Astrocyte (in vitro differentiated cells and primary cell): Measurements from ENCODE around the gene CFAP65.

ENCODE experiments used
- EZH2 ChIP-seq: IDR thresholded peaks from 2 replicates; pipeline ENCODE4 v1.6.1; 2012; ENCODE audit warnings: mild to moderate bottlenecking, low read length, inconsistent platforms; ENCODE audit not compliant: insufficient read depth
- TF ChIP-seq, protein P1 (sequence below): IDR thresholded peaks from 2 replicates; pipeline ENCODE4 v1.5.1; 2011; ENCODE audit warnings: low read depth, mild to moderate bottlenecking, inconsistent platforms, low read length, moderate library complexity; ENCODE audit not compliant: insufficient read depth

DNA sequence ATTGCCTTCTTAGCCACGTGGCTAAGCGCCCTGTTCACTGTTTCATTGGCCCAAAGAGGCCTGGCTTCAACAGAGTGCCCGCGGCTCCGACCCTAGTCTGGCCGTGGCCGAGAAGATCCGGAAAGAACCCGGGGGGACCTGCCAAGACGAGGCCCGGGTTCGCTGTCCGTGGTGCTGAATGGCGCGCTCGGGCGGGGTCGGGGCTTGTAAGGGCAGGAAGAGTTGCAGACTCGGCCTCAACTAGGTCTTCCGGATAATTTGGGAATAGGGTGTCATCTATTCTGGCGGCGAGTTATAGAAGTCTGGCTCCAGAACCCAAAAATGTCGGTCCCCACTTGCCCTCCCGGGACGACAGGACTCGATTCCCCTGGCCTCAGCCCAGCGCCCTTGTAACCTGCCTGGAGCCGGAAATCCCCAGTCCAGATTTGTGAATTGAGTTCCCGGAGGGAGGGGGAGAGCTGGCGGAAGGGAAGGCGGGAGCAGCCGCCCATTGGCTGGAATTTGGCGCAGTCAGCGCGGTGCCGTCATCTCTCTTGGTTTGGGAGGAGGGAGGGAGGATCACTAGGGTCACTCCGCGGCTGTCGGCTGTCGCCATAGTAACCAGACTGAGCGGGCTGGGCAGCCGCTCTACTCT, 78.3 kb downstream of the CFAP65 start:
- TF ChIP-seq, protein P1, sequence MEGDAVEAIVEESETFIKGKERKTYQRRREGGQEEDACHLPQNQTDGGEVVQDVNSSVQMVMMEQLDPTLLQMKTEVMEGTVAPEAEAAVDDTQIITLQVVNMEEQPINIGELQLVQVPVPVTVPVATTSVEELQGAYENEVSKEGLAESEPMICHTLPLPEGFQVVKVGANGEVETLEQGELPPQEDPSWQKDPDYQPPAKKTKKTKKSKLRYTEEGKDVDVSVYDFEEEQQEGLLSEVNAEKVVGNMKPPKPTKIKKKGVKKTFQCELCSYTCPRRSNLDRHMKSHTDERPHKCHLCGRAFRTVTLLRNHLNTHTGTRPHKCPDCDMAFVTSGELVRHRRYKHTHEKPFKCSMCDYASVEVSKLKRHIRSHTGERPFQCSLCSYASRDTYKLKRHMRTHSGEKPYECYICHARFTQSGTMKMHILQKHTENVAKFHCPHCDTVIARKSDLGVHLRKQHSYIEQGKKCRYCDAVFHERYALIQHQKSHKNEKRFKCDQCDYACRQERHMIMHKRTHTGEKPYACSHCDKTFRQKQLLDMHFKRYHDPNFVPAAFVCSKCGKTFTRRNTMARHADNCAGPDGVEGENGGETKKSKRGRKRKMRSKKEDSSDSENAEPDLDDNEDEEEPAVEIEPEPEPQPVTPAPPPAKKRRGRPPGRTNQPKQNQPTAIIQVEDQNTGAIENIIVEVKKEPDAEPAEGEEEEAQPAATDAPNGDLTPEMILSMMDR = no peak
- TF ChIP-seq EZH2 = peak; percentile 65
